Panc1 (cell line): ENCODE measurements around the gene DSG3.

Source experiments
- POLR2AphosphoS5 ChIP-seq: IDR thresholded peaks from 2 replicates; pipeline ENCODE4 v1.6.1; 2012; ENCODE audit warnings: mild to moderate bottlenecking, low read depth, low read length, moderate library complexity
- REST ChIP-seq, 2 experiments: IDR thresholded peaks; 2 replicates each; pipeline ENCODE4 v1.6.1; 2011 to 2012; ENCODE audit warnings: low read depth in 2 of 2, control low read depth in 1 of 2, low read length in 1 of 2, mild to moderate bottlenecking in 1 of 2, moderate library complexity in 1 of 2; ENCODE audit not compliant: insufficient read depth in 1 of 2
- TF ChIP-seq, protein P1 (sequence below): fragments of 450-650 bp; IDR thresholded peaks from 2 replicates; pipeline ENCODE4 v1.5.1; 2017; ENCODE audit warnings: mild to moderate bottlenecking

DNA sequence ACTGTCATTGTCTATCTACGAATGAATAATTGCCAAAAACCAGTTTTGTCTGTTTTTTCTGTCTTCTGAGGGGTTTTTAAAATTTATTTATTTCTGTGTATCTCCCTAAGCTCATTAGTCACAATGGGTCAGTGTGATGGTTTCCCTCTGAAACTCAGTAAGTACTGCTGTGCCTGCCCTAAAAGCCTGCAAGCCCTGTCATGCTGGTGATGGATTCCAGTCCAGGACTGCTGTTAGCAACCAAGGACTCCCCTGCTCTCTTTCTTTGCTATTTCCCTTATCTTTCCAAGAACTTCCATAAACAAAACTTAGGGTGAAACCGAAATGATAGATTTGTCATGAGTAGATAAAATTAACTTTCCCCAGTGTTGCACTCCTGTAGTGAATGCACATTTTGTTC is 38.6 kb downstream of the DSG3 start:
- TF ChIP-seq, protein P1, sequence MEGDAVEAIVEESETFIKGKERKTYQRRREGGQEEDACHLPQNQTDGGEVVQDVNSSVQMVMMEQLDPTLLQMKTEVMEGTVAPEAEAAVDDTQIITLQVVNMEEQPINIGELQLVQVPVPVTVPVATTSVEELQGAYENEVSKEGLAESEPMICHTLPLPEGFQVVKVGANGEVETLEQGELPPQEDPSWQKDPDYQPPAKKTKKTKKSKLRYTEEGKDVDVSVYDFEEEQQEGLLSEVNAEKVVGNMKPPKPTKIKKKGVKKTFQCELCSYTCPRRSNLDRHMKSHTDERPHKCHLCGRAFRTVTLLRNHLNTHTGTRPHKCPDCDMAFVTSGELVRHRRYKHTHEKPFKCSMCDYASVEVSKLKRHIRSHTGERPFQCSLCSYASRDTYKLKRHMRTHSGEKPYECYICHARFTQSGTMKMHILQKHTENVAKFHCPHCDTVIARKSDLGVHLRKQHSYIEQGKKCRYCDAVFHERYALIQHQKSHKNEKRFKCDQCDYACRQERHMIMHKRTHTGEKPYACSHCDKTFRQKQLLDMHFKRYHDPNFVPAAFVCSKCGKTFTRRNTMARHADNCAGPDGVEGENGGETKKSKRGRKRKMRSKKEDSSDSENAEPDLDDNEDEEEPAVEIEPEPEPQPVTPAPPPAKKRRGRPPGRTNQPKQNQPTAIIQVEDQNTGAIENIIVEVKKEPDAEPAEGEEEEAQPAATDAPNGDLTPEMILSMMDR, result no peak
- TF ChIP-seq REST (IDR thresholded peaks at IDR 0.05; ENCODE audit: insufficient read depth in 1 of 2, low read depth in 2 of 2, low read length in 1 of 2) (no peak), POLR2AphosphoS5 (no peak)
